Measurements from ENCODE around the gene KIAA0930.

Gene KIAA0930

GRCh38 chr22:45240810-45241631, at the start of gene KIAA0930:
Gene KIAA0930 (minus strand): TSS chr22:45240894. CDS start chr22:45240703, 191 bp downstream.
- H3K36me3 ChIP-seq (ENCODE audit: control insufficient read depth, insufficient read depth, low read length), result no peaks in the 10 kb centered on the region
- peak within 1 kb of the TSS; percentile 19 for H3K27ac ChIP-seq
- H3K4me3 ChIP-seq (ENCODE audit: low read depth, low read length), result peak within 1 kb of the TSS; percentile 61
- H3K27me3 ChIP-seq (ENCODE audit: control insufficient read depth, insufficient read depth, low read length), result no peaks in the 10 kb centered on the region
- peaks cover 17% of the 10 kb centered on the region for H3K4me1 ChIP-seq
- no peaks in the 10 kb centered on the region for H3K9me3 ChIP-seq (ENCODE audit: control insufficient read depth, low read length)
- H3K4me2 ChIP-seq (ENCODE audit: low read length), result peak within 1 kb of the TSS; percentile 78
- TF ChIP-seq CTCF (IDR thresholded peaks at IDR 0.05), result no peak
- peak within 1 kb of the TSS; percentile 78 for H2AFZ ChIP-seq
- H3K79me2 ChIP-seq, result peaks cover 5% of the 10 kb centered on the region
- no peak within 1 kb of the TSS for H3K9ac ChIP-seq

GRCh38 chr22:45286854-45287551, 46.3 kb upstream of the KIAA0930 start:
- Histone ChIP-seq H3K27ac (no peak overlapping the region), H3K27me3 (ENCODE audit: control insufficient read depth, insufficient read depth, low read length) (no peaks in the 10 kb centered on the region), H3K4me3 (ENCODE audit: low read depth, low read length) (no peak overlapping the region), H2AFZ (no peak overlapping the region), H3K79me2 (no peaks in the 10 kb centered on the region), H3K4me2 (ENCODE audit: low read length) (no peak overlapping the region), H3K36me3 (ENCODE audit: control insufficient read depth, insufficient read depth, low read length) (no peaks in the 10 kb centered on the region), H3K4me1 (peaks cover 2% of the 10 kb centered on the region), H3K9me3 (ENCODE audit: control insufficient read depth, low read length) (no peaks in the 10 kb centered on the region), H3K9ac (no peak overlapping the region)
- no peak for TF ChIP-seq CTCF (IDR thresholded peaks at IDR 0.05)

GRCh38 chr22:45285263-45286058, 44.8 kb upstream of the KIAA0930 start:
- H3K79me2 ChIP-seq, result no peaks in the 10 kb centered on the region
- no peaks in the 10 kb centered on the region for H3K36me3 ChIP-seq (ENCODE audit: control insufficient read depth, insufficient read depth, low read length)
- peaks cover 1% of the 10 kb centered on the region for H3K4me1 ChIP-seq
- H3K27ac ChIP-seq, result no peak overlapping the region
- no peak overlapping the region for H3K9ac ChIP-seq
- peak overlapping the region; percentile 68 for H2AFZ ChIP-seq
- no peaks in the 10 kb centered on the region for H3K9me3 ChIP-seq (ENCODE audit: control insufficient read depth, low read length)
- H3K4me2 ChIP-seq (ENCODE audit: low read length), result peak overlapping the region; percentile 80
- no peaks in the 10 kb centered on the region for H3K27me3 ChIP-seq (ENCODE audit: control insufficient read depth, insufficient read depth, low read length)
- H3K4me3 ChIP-seq (ENCODE audit: low read depth, low read length), result peak overlapping the region; percentile 28
- TF ChIP-seq CTCF (IDR thresholded peaks at IDR 0.05), result no peak

DNA sequence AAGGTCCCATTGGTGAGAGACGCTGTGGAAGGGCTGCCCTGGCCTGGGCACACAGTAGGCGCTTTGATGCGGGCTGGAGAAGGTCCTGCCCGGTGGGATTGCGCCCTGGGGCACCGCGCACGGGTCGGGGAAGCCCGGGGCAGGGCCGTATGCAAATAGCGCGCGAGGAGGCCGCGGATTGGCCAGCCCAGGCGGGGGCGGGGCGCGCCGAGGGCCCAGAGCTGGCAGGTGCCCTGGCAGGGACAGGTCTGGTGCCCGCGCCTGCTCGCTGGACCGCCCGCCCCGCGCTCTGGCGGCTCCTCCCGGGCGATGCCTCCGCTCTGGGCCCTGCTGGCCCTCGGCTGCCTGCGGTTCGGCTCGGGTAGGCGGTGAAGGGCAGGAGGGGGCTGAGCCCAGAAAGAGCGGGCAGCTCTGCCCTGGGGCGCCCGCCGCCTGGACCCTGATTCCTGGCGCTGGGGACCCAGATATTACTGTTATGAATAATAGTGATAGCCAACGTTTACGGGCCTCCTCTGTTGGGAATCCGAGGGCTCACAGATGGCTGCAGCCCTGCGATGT, 44.1 kb upstream of the KIAA0930 start, which contains the start of gene UPK3A:
Gene UPK3A (plus strand): TSS at position 245 of the 558 bp plus-strand sequence. CDS start 65 bp downstream, at position 310.
- no peaks in the 10 kb centered on the region for H3K27me3 ChIP-seq (ENCODE audit: control insufficient read depth, insufficient read depth, low read length)
- H3K27ac ChIP-seq, result no peak within 1 kb of the TSS
- H3K4me1 ChIP-seq, result no peaks in the 10 kb centered on the region
- H3K9me3 ChIP-seq (ENCODE audit: control insufficient read depth, low read length), result no peaks in the 10 kb centered on the region
- peak within 1 kb of the TSS; percentile 68 for H2AFZ ChIP-seq
- TF ChIP-seq CTCF (IDR thresholded peaks at IDR 0.05), result no peak
- H3K36me3 ChIP-seq (ENCODE audit: control insufficient read depth, insufficient read depth, low read length), result no peaks in the 10 kb centered on the region
- no peak within 1 kb of the TSS for H3K9ac ChIP-seq
- no peaks in the 10 kb centered on the region for H3K79me2 ChIP-seq
- H3K4me2 ChIP-seq (ENCODE audit: low read length), result peak within 1 kb of the TSS; percentile 80
- H3K4me3 ChIP-seq (ENCODE audit: low read depth, low read length), result peak within 1 kb of the TSS; percentile 44

Measured in parathyroid adenoma (tissue), 2 donors.